ENCODE measurements around the gene IRAK1. TPM values are rescaled to one million over a fixed set of nuclear protein-coding genes. Genes with fewer than 3 reads are reported as not detected.
"Not testable (repeated sequence)": the region's sequence is repeated elsewhere in the genome, so short reads cannot be mapped to it uniquely, and the experiment has no call there.

Gene IRAK1
- total RNA-seq, 2 experiments from 2014 or later: 127 to 135 TPM

- POLR2A ChIA-PET: interaction anchor here (1.0 to 3.5 kb wide), 6 partner anchors 10 to 87 kb away, joined by 3 to 11 read pairs (median 3); no protein-coding TSS in a partner anchor
- ATAC-seq (ENCODE audit: low read depth): no peak
- H3K27me3 Mint-ChIP-seq: no peaks in the 10 kb centered on the region
- peaks cover 14% of the 10 kb centered on the region for H3K36me3 Mint-ChIP-seq
- H3K27ac Mint-ChIP-seq: no peak overlapping the region
- H3K4me1 Mint-ChIP-seq: peaks cover 11% of the 10 kb centered on the region
- no peak overlapping the region for H3K4me3 Mint-ChIP-seq
- no peak for DNase-seq
- H3K9me3 Mint-ChIP-seq: no peaks in the 10 kb centered on the region
These were observed 7.2 kb downstream of the IRAK1 start for GRCh38 chrX:154012336-154012991.

GRCh38 chrX:154011376-154012335 is 8.0 kb downstream of the IRAK1 start:
- Mint-ChIP-seq H3K4me3 (no peak overlapping the region), H3K27ac (no peak overlapping the region), H3K9me3 (no peaks in the 10 kb centered on the region), H3K27me3 (no peaks in the 10 kb centered on the region), H3K4me1 (peaks cover 11% of the 10 kb centered on the region), H3K36me3 (peaks cover 14% of the 10 kb centered on the region)
- POLR2A ChIA-PET: interaction anchor here (1.0 to 3.5 kb wide), 2 partner anchors 9 to 22 kb away, joined by 3 to 11 read pairs; no protein-coding TSS in a partner anchor
- no peak for DNase-seq
- no peak for ATAC-seq (ENCODE audit: low read depth)

GRCh38 chrX:154010330-154011087 is 9.2 kb downstream of the IRAK1 start:
- Mint-ChIP-seq H3K36me3 (peaks cover 15% of the 10 kb centered on the region), H3K27me3 (no peaks in the 10 kb centered on the region), H3K4me1 (peaks cover 6% of the 10 kb centered on the region), H3K4me3 (no peak overlapping the region), H3K9me3 (no peaks in the 10 kb centered on the region), H3K27ac (no peak overlapping the region)
- no peak for ATAC-seq (ENCODE audit: low read depth)
- POLR2A ChIA-PET: interaction anchor here (0.6 to 3.5 kb wide), 3 partner anchors 8 to 32 kb away, joined by 3 to 11 read pairs (median 6); no protein-coding TSS in a partner anchor
- no peak for DNase-seq

GRCh38 chrX:154008521-154008920 is 11.2 kb downstream of the IRAK1 start:
- peaks cover 15% of the 10 kb centered on the region for H3K36me3 Mint-ChIP-seq
- no peak overlapping the region for H3K27ac Mint-ChIP-seq
- H3K4me3 Mint-ChIP-seq: no peak overlapping the region
- H3K27me3 Mint-ChIP-seq: no peaks in the 10 kb centered on the region
- no peaks in the 10 kb centered on the region for H3K9me3 Mint-ChIP-seq
- POLR2A ChIA-PET: interaction anchor here (1.0 kb wide), 1 partner anchor 18 kb away, joined by 5 read pairs; no protein-coding TSS in a partner anchor
- ATAC-seq (ENCODE audit: low read depth) (no peak), DNase-seq (no peak)
- peaks cover 4% of the 10 kb centered on the region for H3K4me1 Mint-ChIP-seq

- H3K4me1 Mint-ChIP-seq: peaks cover 9% of the 10 kb centered on the region
- H3K9me3 Mint-ChIP-seq: no peaks in the 10 kb centered on the region
- H3K36me3 Mint-ChIP-seq: peaks cover 15% of the 10 kb centered on the region
- no peak for ATAC-seq (ENCODE audit: low read depth)
- POLR2A ChIA-PET: no interaction called here
- no peak overlapping the region for H3K4me3 Mint-ChIP-seq
- H3K27ac Mint-ChIP-seq: no peak overlapping the region
- H3K27me3 Mint-ChIP-seq: no peaks in the 10 kb centered on the region
- no peak for DNase-seq
These were observed 12.8 kb downstream of the IRAK1 start for GRCh38 chrX:154006947-154007346.

GRCh38 chrX:154004315-154004714 is 15.4 kb downstream of the IRAK1 start:
- H3K36me3 Mint-ChIP-seq: peaks cover 14% of the 10 kb centered on the region
- POLR2A ChIA-PET: interaction anchor here (3.1 kb wide), 1 partner anchor 8 kb away, joined by 11 read pairs; no protein-coding TSS in a partner anchor
- H3K27me3 Mint-ChIP-seq: no peaks in the 10 kb centered on the region
- no peak overlapping the region for H3K4me3 Mint-ChIP-seq
- no peak for ATAC-seq (ENCODE audit: low read depth)
- H3K4me1 Mint-ChIP-seq: peaks cover 13% of the 10 kb centered on the region
- H3K9me3 Mint-ChIP-seq: no peaks in the 10 kb centered on the region
- H3K27ac Mint-ChIP-seq: peak overlapping the region; percentile 1
- no peak for DNase-seq

- peak; percentile 88 for ATAC-seq (ENCODE audit: low read depth)
- no peaks in the 10 kb centered on the region for H3K27me3 Mint-ChIP-seq
- DNase-seq: peak; percentile 47
- H3K36me3 Mint-ChIP-seq: peaks cover 8% of the 10 kb centered on the region
- H3K4me1 Mint-ChIP-seq: peaks cover 9% of the 10 kb centered on the region
- H3K27ac Mint-ChIP-seq: peak overlapping the region; percentile 90
- H3K9me3 Mint-ChIP-seq: no peaks in the 10 kb centered on the region
- peak overlapping the region; percentile 70 for H3K4me3 Mint-ChIP-seq
- POLR2A ChIA-PET: interaction anchor here (0.6 to 3.1 kb wide), 13 partner anchors 10 to 68 kb away, joined by 3 to 11 read pairs (median 5); partner anchors contain the start of genes HCFC1, IRAK1 and TMEM187
These were observed 17.4 kb downstream of the IRAK1 start for GRCh38 chrX:154002215-154002719.

- POLR2A ChIA-PET: interaction anchor here (1.8 kb wide), 1 partner anchor 14 kb away, joined by 6 read pairs; no protein-coding TSS in a partner anchor
- no peak for ATAC-seq (ENCODE audit: low read depth)
- peaks cover 1% of the 10 kb centered on the region for H3K36me3 Mint-ChIP-seq
- peaks cover 9% of the 10 kb centered on the region for H3K4me1 Mint-ChIP-seq
- no peak overlapping the region for H3K27ac Mint-ChIP-seq
- H3K4me3 Mint-ChIP-seq: no peak overlapping the region
- no peaks in the 10 kb centered on the region for H3K9me3 Mint-ChIP-seq
- no peaks in the 10 kb centered on the region for H3K27me3 Mint-ChIP-seq
- no peak for DNase-seq
These were observed 19.7 kb downstream of the IRAK1 start for GRCh38 chrX:154000051-154000450.

- POLR2A ChIA-PET: interaction anchor here (0.7 to 1.8 kb wide), 2 partner anchors 14 to 15 kb away, joined by 5 to 6 read pairs; no protein-coding TSS in a partner anchor
- ATAC-seq (ENCODE audit: low read depth) (no peak), DNase-seq (no peak)
- peaks cover 1% of the 10 kb centered on the region for H3K36me3 Mint-ChIP-seq
- H3K4me3 Mint-ChIP-seq: no peak overlapping the region
- H3K27me3 Mint-ChIP-seq: no peaks in the 10 kb centered on the region
- H3K9me3 Mint-ChIP-seq: no peaks in the 10 kb centered on the region
- H3K4me1 Mint-ChIP-seq: peaks cover 9% of the 10 kb centered on the region
- H3K27ac Mint-ChIP-seq: no peak overlapping the region
These were observed 20.2 kb downstream of the IRAK1 start for GRCh38 chrX:153999359-154000037.

GRCh38 chrX:153995504-153995903 is 24.2 kb downstream of the IRAK1 start:
- POLR2A ChIA-PET: no interaction called here
- no peak for ATAC-seq (ENCODE audit: low read depth)
- no peaks in the 10 kb centered on the region for H3K9me3 Mint-ChIP-seq
- H3K27me3 Mint-ChIP-seq: no peaks in the 10 kb centered on the region
- H3K4me3 Mint-ChIP-seq: no peak overlapping the region
- no peak for DNase-seq
- H3K4me1 Mint-ChIP-seq: peaks cover 3% of the 10 kb centered on the region
- no peak overlapping the region for H3K27ac Mint-ChIP-seq
- no peaks in the 10 kb centered on the region for H3K36me3 Mint-ChIP-seq

- H3K4me3 Mint-ChIP-seq; DNase-seq; ATAC-seq (ENCODE audit: low read depth); POLR2A ChIA-PET; H3K27me3 Mint-ChIP-seq; H3K9me3 Mint-ChIP-seq; H3K27ac Mint-ChIP-seq; H3K36me3 Mint-ChIP-seq: not testable (repeated sequence)
- H3K4me1 Mint-ChIP-seq: peaks cover 13% of the 10 kb centered on the region
These were observed 25.3 kb downstream of the IRAK1 start for GRCh38 chrX:153994398-153994797.

- POLR2A ChIA-PET: no interaction called here
- DNase-seq (no peak), ATAC-seq (ENCODE audit: low read depth) (no peak)
- H3K4me3 Mint-ChIP-seq: no peak overlapping the region
- H3K27ac Mint-ChIP-seq: no peak overlapping the region
- H3K4me1 Mint-ChIP-seq: peaks cover 15% of the 10 kb centered on the region
- no peaks in the 10 kb centered on the region for H3K36me3 Mint-ChIP-seq
- no peaks in the 10 kb centered on the region for H3K9me3 Mint-ChIP-seq
- no peaks in the 10 kb centered on the region for H3K27me3 Mint-ChIP-seq
These were observed 25.7 kb downstream of the IRAK1 start for GRCh38 chrX:153993978-153994377.
